Measurements from ENCODE around the gene TEKT5.

The TEKT5 gene

GRCh38 chr16:10606607-10607006 lies 88.1 kb downstream of the TEKT5 start:
- no peak for DNase-seq

DNA sequence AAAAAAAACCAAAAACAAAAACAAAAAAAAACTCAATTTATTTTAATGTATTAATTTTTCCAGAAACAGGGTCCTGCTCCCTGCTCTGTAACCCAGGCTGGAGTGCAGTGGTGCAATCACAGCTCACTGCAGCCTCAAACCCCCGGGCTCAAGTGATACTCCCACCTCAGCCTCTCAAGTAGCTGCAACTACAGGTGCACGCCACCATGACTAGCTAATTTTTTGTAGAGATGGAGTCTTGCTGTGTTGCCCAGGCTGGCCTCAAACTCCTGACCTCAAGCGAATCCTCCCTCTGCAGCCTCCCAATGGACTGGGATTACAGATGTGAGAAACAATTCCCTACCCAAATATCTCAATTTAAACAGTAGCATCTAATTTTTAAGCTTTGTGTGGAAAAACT lies 89.1 kb downstream of the TEKT5 start:
- no peak for DNase-seq

DNA sequence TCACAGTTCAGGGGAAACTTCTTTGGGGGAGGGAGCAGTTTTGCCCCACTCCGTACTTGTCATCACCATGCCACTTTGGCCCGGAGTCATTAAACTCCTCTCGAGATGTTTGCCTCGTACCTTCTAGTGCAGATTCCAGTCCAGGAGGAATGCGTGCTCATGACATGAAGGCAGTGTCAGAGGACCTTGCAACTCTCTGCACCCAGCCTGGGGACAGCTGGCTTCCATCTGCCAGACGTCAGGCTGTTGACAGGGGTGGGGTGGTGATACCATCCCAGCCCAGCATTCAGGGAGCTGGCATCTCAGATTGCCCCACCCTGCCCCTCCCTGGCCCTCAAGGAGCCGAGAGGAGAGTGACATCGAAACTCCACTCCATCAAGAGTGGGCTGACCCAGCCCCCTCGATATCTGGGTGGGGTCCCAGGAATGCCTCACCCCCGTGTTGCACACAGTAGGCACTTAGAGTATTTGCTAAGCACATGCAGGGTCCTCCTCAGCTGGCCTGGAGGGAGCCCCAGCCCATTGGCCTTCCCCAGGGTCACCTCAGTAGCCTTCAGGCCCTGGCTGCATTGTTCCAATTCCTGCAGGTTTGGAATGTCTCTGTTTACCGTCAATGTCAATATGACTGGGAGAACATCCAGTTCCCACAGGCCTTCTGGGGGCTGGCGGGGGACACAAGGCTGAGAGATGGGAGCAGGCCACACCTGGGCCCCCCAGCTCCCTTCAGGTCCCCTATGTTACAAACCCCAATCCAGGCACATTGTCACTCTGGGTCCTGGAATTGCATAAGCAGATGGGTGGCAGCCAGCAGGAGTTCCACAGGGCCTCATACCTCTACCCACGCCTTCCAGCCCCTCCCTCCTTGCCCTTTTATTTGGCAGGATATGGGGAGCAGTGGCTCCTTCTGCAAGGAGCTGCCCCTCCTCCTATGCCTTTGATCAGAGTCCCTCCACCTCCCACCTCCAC lies 93.0 kb downstream of the TEKT5 start:
- DNase-seq: no peak

GRCh38 chr16:10600782-10601443 lies 93.8 kb downstream of the TEKT5 start:
- DNase-seq: no peak

DNA sequence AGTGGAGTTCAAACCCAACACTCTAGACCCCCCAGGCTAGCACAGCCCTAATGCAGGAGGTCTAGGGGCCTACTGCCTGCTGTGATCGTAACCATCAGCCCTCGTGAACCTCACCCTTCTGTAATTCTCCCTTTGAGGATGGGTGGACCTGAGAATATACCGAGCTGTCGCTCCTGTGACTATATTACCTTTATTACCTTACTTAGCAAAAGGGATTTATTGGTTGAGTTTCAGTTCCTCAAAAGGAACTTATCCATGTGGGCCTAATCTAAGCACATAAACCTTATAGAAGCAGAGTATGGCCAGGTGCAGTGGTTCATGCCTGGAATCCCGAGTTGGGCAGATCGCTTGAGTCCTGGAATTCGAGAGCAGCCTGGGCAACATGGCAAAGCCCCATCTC lies 95.1 kb downstream of the TEKT5 start:
- DNase-seq: no peak

- no peak for DNase-seq
These were observed 96.6 kb downstream of the TEKT5 start for GRCh38 chr16:10598157-10598556.

GRCh38 chr16:10597187-10597601 lies 97.5 kb downstream of the TEKT5 start:
- no peak for DNase-seq

DNA sequence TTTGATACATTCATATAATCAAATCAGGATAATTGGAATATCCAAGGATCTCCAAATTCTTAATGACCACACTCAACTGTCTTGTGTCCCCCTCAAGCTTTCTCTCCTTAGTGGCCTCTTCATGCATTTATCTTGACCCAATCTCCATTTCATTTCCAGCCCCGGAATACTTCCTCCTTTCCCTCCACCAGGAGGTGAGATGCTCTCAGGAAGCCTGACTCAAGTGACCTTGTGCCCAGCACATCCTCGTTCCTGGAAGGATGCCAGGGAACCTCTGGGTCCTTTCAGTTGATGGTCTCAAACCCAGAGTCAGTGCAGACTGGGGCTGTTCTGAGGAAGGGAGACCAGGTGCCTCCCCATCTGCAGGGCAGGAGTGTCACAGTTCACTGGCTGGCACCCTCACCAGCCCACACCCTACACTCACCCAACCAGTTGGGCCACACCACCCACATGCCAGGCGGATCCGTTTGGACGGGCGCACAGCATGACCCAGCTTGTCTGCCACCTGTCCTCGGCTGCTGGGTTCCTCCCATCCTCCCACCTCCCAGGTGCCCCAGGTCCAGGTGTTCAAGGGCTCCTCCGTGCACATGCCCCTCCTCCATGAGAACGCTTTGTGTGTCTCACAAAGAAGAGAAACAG lies 100.3 kb downstream of the TEKT5 start:
- DNase-seq: no peak

DNA sequence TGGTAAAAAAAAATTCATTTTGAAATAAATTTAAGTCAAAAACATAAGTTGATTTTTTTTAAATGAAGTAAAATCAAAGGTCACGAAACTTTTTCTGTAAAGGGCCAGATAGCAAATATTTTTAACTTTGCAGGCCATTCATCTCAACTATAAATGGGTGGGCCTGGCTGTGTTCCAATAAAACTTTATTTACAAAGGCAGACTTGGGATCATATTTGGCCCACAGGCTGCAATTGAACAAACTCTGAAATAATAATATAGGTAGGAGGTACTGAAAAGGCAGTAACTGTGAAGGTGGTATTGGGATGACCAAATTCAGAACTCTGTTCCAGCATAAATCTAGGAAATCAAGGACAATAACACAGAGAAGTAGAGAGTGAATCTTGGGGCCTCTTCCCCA lies 102.1 kb downstream of the TEKT5 start:
- no peak for DNase-seq

GRCh38 chr16:10590342-10590741 lies 104.4 kb downstream of the TEKT5 start:
- no peak for DNase-seq

DNA sequence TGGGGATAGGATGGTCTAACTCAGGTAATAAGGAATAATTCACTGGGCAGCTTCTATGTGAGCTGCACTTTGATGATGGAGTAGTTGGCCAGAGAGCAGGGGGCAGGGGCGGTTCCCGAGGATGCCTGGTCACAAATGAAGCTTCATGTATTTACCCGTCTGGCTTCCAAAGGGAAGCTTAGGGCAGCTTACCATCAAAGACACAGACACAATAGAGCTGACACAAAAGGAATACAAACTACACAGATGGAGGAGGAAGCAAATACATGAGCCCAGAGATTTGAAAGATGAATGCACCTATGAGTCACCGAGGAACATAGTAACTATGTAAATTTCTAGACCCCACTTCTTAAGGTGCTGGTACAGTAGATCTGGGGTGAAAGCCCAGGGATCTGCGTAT lies 105.6 kb downstream of the TEKT5 start:
- no peak for DNase-seq

GRCh38 chr16:10587622-10588021 lies 107.1 kb downstream of the TEKT5 start:
- DNase-seq: no peak

DNA sequence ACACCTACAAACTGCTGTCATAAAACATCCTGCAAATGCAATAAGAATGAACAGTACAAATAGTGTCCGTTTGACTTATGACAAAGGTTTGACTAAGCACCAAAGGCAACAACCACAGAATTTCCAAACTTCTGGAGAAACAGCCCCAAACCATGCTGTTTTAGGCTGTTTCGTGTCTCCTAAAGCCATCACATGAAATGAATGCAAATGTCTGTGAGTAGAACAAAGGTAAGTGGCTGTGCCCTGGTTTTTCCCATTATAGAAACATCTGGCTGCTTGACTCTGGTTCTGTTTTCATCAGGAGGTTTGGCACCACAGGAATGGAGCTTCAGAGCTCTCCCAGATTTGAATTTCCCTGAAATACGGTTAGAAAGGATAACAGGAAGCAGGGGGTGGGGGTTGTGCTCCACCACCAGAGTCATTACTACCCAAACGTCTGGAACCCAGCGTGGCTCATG lies 109.7 kb downstream of the TEKT5 start:
- no peak for DNase-seq

- no peak for DNase-seq
These were observed 111.5 kb downstream of the TEKT5 start for GRCh38 chr16:10583269-10583668.

GRCh38 chr16:10581507-10581906 lies 113.2 kb downstream of the TEKT5 start:
- no peak for DNase-seq

- no peak for DNase-seq
These were observed 113.9 kb downstream of the TEKT5 start for GRCh38 chr16:10580883-10581247.

GRCh38 chr16:10579965-10580882 lies 114.5 kb downstream of the TEKT5 start, which contains the start of gene EMP2:
Gene EMP2, minus strand, starts transcription at chr16:10580598. Its CDS starts 32,981 bp downstream, at chr16:10547617.
- DNase-seq: no peak

DNA sequence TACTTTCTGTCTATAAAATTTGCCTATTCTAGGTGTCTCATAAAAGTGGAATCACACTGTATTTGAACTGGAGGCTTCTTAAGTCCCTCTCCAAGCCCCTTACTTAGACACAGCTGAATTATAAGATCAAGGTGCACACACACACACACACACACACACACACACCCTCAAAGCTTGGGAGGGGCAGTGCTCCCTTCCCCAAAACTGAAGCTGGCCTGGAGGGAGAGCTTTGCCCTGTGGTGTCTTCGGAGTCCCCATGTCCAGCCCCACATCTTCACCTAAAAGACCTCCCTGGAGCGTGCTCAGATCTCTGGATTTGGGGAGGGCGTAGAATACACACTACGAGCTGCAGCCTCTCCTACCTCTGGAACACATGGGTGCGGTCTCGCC lies 115.2 kb downstream of the TEKT5 start:
- no peak for DNase-seq

DNA sequence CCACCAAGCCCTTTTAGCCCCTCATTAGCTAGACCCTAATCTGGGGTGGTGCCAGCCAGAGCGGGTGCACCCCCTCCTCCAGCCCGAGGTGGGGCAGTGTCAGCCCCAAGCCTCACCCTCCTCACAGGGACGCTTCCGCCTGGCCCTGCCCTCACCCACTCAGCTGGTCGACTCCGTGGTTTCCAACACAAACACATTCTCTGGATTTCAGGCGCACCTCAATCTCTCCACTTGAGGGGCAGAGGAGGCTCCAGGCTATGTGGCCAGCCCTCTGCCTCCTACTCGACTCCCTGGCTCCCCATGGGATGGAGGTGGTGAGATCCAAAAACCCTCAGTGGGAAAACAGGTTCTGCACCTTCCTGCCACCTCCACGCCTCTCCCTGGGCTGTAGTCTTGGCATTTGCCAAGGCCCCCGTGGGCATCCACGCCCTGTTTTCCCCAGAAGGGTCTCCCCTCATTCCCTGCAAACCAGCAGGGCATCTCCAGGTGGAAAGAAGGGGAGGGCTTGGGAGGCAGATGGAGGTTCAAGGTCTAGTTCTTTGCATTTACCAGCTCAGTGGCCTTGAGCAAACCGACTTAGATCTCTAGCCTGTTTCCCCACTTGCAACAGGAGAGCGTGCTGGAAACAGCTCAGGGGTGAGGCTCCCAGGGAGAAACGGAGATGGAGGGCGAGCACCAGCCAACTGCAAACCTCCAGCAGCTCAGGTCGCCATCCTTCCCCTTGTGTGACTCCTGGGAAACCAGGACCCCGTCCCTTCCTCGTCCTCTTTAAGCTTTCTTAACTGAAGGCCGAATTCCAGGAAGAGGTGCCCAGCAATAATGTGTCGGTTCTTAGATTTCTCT lies 116.0 kb downstream of the TEKT5 start:
- no peak for DNase-seq
